ENCODE data around the gene CHST15.

CHST15 gene

DNA sequence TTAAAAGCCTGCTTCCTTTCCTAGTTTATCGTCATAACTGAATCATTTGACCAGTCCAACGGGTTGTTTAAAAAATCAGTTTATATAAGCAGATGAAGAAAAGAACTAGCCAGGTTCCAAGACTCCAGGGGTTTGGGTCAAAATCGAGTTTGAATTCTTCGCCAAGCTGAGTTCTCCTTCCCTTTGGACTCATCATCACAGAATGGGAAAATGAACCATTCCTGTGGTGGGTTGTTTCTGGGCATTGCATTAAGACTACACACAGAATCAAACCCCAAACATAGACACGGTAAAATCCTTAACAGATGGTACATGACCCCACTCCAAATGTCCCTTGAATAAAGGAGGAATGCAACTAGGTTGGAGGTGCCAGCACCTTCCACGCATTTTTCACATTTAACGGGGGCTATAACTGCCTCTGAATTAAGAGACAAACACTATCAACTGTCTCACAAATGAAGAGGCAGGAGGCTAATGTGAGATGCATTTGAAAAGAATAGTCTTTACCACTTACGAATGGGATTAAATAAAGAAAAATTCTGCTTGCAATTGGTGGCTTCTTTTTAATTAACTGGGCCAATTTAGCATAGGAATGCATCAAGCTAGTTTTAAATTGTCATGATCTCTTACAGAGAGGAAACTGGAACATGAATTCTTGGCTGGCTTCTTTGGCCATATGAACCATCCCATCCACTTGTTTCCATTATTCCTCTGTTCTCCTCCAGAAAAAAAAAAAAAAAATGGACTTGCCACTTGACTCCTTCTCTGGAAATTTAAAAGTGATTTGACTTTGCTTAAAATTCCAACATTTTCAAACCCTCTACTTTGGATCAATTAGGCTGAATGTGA lies 61.1 kb downstream of the CHST15 start:
- no peak for DNase-seq (ENCODE audit: extremely low read depth in 1 of 2, low read depth in 1 of 2)

DNA sequence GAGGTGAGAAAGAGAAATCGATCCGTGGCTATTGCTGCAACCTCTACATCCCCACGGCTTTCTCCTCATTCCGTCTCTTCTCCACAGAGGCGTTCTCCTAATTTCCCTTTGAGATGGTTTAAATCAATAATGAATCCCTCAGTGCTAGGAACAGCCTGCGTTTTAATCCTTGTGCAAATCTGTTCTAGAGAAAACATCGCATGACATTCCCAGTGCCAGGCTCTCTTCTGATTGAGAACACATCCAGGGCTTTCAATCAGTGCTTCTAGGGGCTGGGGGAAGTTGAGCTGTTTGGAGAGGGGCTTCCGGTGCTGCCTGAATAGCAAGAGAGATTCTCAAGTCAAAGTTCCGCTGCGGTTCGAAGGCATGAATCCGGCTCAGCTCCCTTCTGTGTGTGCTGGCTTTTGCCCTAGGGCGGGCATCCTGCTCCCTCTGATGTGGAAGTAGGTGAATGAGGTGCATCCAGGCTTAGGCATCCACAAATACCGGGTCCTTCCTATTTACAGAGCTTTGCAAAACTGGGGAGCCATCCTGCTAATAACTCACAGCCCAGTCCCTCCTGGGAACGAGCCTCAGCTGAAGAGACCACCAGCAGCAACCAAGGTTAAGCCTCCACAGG lies 62.8 kb downstream of the CHST15 start:
- DNase-seq (ENCODE audit: extremely low read depth in 1 of 2, low read depth in 1 of 2), result no peak

DNA sequence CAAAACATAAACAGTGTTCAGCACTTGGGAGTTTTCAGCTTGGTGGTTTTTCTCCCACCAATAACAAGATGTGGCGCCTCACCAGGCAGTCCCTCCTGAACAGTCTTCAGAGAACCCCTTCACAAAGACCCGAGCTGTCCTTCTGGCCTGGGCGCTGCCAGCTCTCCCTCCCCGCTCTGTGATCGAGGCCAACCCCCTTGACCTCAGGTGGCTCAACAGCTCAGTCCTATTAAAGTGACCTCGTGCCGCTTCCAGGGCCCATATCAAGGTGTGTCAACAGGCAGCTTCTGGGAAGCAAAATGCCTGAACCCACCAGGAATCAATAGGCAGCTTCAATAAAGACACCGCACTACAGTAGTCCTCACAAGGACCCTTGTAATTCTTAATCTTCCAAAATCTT lies 63.3 kb downstream of the CHST15 start:
- DNase-seq (ENCODE audit: extremely low read depth in 1 of 2, low read depth in 1 of 2), result no peak

DNA sequence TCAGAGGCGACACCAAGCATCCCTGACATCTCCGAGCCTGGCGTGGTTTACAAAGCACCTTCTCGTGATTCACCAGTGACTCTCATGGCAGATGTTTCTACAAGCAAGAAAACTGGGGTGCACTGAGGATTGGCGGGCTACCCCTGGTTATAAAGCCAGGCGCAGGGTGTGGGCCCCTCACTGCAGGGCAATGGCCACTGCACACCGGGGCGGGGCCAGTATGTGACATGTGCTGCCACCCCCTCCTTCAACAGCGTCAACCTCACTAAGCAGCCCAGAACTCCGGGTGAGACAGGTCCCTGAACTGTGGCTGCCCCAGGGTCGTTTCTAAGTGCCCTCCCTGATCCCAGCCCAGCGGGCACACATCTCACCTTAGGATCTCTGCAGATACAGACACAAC lies 63.8 kb downstream of the CHST15 start:
- DNase-seq (ENCODE audit: extremely low read depth in 1 of 2, low read depth in 1 of 2), result no peak

DNA sequence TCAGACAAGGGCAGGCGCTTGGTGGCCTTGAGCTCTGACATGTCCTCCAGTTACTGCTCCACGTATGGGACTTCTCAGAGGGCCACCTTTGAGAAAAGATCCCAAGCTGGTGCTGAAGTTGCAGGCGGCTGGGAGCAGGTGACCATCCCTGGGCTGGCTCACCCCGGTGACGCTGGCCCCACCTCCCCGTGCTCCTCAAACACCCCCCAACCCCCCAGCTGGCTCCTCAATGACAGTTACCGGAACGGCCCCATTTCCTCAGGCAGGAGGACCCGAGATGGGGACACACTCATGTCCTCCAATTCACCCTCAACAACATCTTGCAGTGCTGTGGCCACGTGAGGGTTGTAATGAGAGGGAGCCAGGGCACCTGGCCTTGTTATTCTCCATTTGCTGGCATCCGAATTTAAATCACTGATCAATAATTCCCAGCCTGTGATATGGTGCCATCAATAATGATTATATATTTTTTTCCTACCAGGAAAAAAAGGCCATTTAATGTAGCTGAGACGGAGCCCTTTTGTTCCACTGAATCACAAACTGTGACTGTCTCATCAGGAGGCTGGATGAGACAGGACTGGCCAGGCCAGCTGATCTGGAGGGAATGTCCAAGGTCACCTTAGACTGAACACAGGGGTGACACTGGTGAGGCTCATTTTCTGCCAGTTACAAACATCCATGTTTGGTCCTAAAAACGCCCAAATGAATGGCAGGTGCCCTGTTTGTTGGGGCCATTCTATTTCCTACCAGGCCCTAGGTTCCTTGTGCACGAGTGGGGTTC lies 64.5 kb downstream of the CHST15 start:
- no peak for DNase-seq (ENCODE audit: extremely low read depth in 1 of 2, low read depth in 1 of 2)

DNA sequence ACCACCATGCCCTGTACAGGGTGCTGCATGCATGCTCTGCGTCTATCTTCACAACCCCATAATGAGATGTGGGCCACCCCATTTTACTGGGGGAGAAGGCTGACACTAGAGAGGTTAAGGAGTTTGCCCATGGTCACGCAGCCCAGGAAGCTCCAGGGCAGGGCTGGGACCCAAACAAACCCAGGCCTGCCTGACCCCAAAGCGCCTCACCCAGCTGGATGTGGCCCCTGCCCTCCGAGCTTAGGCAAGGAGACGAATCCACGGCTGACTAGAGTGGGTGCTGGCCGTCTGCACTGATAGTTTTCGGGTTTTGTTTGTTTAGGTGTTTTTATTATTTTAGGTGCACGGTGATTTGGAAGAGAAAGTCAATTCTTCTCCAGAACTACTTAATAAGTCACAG lies 65.7 kb downstream of the CHST15 start:
- DNase-seq (ENCODE audit: extremely low read depth in 1 of 2, low read depth in 1 of 2), result no peak

DNA sequence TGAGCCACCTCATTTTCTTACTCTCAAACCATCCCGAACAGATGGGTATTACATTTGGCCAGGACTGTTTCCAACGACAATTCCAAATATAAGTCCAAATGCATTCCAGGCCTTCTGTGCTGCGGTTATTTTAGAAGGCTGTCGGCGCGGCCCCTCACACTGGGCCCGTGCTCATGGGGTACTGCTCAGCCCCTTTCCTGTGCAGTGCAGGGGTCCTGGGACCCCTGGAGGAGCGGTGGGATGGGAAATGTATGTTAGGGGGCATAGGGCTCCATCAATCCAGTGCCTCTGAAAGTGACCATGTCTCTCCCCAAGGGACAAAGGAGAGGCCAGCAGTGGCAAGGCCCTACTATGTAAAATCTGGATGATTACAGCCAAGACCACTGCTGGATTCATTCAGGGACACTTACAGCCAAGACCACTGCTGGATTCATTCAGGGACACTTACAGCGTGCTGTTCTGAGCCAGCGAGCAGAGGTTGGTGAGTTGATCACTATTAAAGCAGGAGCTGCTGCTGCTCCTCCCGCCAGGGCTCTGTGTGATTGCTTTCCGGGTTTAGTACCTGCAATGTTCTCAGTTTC lies 66.3 kb downstream of the CHST15 start:
- no peak for DNase-seq (ENCODE audit: extremely low read depth in 1 of 2, low read depth in 1 of 2)

DNA sequence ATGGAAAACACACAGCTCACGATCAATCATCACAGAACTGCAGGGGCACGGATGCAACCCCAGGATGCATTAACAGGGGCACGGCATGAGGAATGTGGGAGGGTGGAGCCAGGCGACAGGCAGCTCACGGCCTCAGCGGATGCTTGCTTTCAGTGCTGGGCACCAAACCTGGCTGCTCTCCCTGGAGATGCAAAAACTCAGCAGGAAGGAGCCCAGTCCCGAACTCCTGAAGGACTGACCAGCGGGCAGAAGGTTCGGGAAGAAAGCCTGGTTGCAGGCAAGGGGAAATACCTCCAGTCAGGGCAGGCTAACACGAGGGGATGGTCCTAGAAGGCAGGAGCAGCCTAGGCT lies 66.8 kb downstream of the CHST15 start:
- no peak for DNase-seq (ENCODE audit: extremely low read depth in 1 of 2, low read depth in 1 of 2)

DNA sequence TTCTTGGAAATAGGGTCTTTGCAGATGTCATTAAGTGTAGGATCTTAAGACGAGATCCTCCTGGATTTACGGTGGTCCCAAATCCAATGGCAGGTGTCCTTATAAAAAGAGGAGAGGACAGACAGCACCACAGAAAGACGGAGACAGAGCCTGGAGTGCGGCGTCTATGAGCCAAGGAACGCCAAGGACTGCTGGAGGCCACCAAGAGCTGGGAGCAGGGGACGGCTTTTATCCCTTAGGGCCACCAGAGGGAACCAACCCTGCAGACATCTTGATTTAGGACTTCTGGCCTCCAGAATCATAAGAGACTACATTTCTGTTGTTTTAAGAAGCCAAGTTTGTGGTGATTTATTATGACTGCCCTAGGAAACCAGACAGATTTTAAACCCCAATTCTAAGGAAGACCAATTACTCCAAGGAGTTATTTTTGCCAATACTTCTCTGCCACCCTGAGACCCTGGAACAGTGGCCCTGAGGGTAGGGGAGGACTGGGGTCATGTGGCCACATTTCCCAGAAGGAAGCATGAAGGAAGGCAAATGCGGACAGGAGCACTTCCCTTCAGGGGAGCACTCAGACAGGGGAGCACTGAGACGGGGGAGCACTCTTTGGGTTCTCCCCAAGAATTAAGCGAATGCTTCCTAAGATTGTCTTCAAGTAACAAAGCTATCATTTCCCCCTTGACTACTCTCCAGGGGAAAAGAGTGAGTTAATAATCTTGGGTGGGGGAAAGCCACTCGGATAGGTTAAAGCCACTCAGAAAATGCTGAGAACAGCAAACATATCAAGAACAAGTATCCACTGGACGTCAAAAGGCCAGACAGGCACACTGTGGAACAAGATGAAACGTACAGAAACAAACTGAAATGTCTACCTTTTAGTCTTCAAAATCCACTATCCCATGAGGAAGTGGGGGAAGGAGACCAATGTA lies 67.5 kb downstream of the CHST15 start:
- no peak for DNase-seq (ENCODE audit: extremely low read depth in 1 of 2, low read depth in 1 of 2)

DNA sequence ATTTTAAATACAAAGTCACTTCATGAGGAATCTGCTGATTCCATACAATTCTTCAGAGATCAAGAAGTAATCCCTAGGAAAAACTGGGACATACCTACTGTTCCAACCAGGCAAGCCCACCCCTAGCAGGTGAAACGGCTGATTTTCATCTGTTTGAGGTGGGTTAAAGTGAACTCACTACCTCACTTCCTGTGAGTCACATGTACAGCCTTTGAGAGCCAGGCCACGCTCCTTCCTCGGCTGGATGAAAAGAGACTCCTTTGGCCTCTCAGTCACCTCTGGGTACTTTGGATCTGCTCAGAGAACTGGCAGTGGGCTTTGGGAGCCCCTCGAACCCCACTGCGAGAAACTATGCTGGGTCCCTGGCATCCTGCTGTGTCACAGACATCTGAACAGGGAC lies 68.2 kb downstream of the CHST15 start:
- DNase-seq (ENCODE audit: extremely low read depth in 1 of 2, low read depth in 1 of 2), result no peak

DNA sequence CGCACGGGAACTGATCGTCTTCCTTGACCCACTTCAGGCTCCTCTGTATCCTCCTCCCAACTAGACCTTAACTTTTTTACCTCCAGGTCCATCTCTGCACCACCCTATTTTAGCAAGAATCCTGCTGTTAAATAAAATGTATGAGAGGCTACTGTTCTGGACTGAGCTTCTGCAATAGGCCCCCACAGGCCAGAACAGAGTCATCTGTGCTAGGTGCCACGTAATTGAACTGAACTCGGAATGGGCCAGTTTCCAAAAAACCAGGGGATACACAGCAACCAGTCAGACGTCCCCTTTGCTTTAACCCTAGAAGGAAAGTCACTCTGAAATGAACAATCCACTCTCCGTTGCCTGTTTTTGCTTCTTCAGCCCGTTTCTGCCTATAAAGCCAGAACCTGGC lies 71.3 kb downstream of the CHST15 start:
- no peak for DNase-seq (ENCODE audit: extremely low read depth in 1 of 2, low read depth in 1 of 2)

DNA sequence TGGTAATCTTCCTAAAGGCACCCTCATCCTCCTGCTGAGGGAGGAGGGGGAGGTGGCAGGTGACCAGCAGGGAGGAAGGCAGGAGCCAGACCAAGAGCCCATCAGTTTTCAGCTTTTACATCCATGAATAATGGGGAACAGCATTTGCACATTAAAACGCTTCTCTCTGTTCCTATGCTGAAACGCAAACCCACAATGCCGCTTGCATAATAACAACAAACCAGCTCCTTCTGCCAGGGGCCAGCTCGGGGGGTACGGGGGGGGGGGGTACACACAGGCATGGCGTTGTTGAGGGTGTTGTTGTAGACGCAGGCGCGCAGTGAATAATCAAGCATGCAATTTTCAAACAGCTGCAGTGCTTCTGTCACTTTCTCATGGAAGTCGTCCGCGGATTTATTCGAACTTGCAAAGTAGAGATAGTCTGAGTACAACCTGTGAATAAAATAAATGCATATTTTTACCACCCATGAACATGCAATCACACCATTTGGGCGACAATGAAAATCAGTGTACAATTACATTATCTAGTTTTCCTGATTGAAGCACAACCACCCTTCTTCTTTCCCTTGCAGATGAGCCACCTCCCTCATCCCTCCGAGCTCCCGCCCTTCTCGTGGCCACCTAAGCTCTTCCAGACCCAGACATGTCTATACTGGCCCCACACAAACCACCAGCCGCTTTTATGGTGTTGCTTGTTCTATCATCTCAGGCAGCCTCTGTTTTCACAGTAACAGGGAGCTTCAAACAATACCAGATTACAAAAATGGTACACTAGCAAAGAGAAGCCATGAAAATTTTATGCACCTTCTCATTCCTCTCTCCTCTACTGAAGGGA lies 72.2 kb downstream of the CHST15 start:
- DNase-seq (ENCODE audit: extremely low read depth in 1 of 2, low read depth in 1 of 2), result no peak

DNA sequence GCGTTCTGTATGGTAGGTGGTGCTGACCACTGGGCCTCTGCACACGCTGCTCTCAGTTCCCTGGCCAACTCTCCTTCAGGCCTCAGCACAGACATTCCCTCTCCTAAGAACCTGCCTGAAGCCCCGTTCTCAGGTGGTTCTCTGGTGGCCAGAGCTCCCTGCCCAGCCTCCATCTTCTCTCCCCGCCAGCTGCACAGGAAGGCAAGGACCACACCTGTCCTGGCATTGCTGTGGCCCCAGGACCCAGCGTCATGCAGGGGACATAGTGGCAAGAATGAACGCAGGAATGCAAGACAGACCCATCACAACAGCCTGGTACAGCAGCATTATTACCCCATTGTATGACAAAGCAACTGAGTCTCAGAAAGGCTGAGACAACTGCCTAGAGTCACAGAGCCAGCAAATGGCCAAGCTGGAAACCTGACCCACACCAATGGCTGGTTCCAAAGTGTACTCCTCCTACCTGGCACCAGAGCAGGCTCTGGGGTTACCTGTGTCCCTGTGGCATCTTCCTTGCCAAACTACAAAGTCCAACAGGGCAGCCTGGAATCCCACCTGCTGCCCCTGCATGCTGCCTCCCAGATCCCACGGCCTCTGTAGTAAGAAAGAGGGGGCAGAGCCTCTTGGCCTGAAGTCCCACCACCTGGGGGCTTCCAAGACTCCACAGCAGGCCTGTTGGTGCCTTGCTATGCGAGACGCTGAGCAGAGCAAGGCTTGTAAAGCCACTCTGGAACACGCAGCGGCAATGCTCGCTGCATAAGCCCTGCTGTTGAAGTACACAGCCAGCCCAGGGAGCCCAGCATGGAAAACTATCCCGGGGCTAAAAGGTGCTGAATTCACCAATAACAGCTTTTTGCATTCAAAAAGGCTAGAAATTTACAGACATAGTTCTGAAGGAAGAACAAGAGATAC lies 73.3 kb downstream of the CHST15 start:
- no peak for DNase-seq (ENCODE audit: extremely low read depth in 1 of 2, low read depth in 1 of 2)

DNA sequence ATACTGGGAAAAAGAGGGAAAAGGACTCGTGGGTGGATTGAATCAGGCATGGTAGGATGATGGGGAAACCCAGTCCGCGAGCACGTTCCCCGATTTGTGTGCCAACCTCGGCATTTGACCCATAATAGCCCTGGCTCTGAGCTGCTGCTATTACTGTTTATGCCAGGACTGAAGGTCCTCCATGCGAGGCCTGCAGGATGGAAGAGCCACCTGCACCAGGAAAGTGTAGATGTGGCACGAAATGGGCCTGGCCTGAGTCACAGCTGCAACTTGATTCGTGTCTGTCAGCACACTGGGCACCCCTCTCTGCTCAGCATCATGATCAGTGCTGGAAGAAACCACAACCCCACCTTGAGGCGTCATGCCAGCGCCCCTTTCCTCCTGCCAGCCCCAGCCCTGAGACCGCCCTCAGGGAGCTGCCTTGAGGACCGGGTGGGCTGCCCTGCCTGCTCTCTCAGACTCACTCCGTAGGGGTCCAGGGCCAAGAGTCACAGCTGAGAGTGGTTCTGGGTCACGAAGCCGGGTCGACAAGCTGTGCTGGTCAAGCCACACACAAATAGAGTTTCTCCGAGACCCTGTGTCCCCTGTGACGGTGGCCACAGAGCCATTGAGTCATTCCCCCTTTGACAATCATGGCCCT lies 74.4 kb downstream of the CHST15 start:
- no peak for DNase-seq (ENCODE audit: extremely low read depth in 1 of 2, low read depth in 1 of 2)

DNA sequence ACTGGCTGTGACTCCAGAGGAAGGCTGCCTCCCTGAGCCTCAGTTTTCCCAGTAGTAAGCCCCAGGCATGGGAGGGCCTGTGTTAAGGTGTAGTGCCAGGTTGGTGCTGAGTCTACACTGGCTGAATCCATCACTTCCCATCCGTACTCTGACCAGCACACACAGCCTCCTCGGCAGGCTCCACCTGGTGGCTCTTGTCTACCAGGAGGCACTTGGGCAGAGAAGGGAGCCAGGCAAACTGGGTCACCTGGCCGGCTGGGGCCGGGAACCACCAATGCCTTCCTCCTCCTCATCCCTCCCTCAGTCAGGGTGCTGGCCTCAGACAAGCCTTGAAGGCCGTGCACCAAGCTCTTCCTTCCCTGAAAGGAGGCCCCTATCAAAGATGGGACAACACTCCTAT lies 75.7 kb downstream of the CHST15 start:
- DNase-seq (ENCODE audit: extremely low read depth in 1 of 2, low read depth in 1 of 2), result no peak

DNA sequence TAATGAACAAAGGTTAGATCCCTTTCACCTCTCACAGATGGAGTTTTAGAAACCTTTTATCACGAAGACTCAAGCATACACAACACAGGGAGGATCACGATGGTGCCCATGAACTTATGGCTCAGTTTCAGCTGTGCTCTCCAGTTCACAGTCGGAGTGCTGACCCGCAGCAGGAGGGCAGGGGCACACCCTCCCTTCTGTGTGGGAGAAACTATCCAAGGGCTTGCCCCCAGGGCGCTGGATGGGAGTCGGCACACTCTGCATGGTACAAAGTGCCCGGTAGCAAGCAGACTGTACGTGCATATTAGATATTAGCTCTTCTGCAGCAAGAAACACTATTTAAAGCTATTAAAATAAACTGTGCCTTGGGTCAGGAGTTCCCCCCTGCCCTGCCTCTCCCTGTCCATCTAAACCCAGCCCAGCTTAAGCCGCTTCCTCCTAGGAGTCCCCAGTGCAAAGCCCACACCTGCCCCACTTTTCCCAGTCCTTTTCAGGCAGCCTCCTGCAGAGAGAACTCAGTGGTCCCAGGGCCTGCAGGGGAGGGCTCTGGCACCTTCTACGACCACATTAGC lies 76.5 kb downstream of the CHST15 start:
- no peak for DNase-seq (ENCODE audit: extremely low read depth in 1 of 2, low read depth in 1 of 2)

DNA sequence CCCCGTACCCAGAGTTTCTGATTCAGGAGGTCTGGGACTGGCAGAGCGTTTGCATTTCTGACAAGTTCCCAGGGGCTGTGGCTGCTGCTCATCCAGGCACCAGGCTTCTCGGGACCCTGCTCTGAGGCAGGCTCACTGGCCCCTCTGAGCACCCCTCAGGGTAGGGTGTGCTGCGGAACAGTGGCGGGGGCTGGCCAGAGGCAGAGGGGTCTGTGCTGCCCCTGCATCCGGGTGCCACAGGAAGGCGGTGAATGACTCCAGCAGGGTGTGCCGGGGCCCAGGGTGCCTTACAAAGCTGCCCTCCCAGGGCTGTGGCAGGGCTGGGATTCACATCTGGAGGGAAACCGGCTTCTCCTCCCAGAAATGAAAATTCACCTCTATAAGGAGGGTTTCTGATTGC lies 77.4 kb downstream of the CHST15 start:
- DNase-seq (ENCODE audit: extremely low read depth in 1 of 2, low read depth in 1 of 2), result no peak

Data from stimulated activated CD8-positive, alpha-beta memory T cell treated with anti-CD3 and anti-CD28 coated beads, Interleukin-7, amount 100 ng/mL, for 48 hours (primary cell).